IPS-18c (cell line): ENCODE measurements around the gene DPYSL4.

Source experiments
- H3K4me3 ChIP-seq: 2 replicates; pipeline ENCODE4 v1.7.0; 2013; ENCODE audit warnings: low read depth, mild to moderate bottlenecking, low read length, moderate library complexity; ENCODE audit not compliant: insufficient read depth
- H3K9me3 ChIP-seq: one replicate; pipeline ENCODE4 v1.6.1; 2013; ENCODE audit warnings: mild to moderate bottlenecking, low read length, moderate library complexity; ENCODE audit not compliant: control insufficient read depth, insufficient read depth

Gene DPYSL4

GRCh38 chr10:132183046-132183445 is 3.7 kb upstream of the DPYSL4 start:
- Histone ChIP-seq H3K9me3 (peaks cover 6% of the 10 kb centered on the region), H3K4me3 (no peak overlapping the region)

- peaks cover 6% of the 10 kb centered on the region for H3K9me3 ChIP-seq
- H3K4me3 ChIP-seq: no peak overlapping the region
These were observed 1.7 kb upstream of the DPYSL4 start for GRCh38 chr10:132184816-132185593.

- H3K9me3 ChIP-seq: peaks cover 6% of the 10 kb centered on the region
These were observed 904 bp upstream of the DPYSL4 start for GRCh38 chr10:132185601-132186487.

GRCh38 chr10:132187430-132188138 is 836 bp downstream of the DPYSL4 start:
- peaks cover 6% of the 10 kb centered on the region for H3K9me3 ChIP-seq
- H3K4me3 ChIP-seq: peak overlapping the region; percentile 68

More at GRCh38 chr10:132185601-132186487, 904 bp upstream of the DPYSL4 start:
- peak overlapping the region; percentile 49 for H3K4me3 ChIP-seq

GRCh38 chr10:132188331-132188730 is 1.6 kb downstream of the DPYSL4 start:
- Histone ChIP-seq H3K4me3 (no peak overlapping the region; the same call in 1 of the 2 replicates), H3K9me3 (peaks cover 6% of the 10 kb centered on the region)

- Histone ChIP-seq H3K9me3 (peaks cover 6% of the 10 kb centered on the region), H3K4me3 (no peak overlapping the region)
These were observed 2.3 kb downstream of the DPYSL4 start for GRCh38 chr10:132189016-132189415.

- H3K4me3 ChIP-seq: no peak overlapping the region
- H3K9me3 ChIP-seq: peaks cover 6% of the 10 kb centered on the region
These were observed 3.2 kb downstream of the DPYSL4 start for GRCh38 chr10:132189810-132190422.

- Histone ChIP-seq H3K4me3 (no peak overlapping the region), H3K9me3 (peaks cover 5% of the 10 kb centered on the region)
These were observed 5.6 kb downstream of the DPYSL4 start for GRCh38 chr10:132192076-132192975.

- peaks cover 4% of the 10 kb centered on the region for H3K9me3 ChIP-seq
- no peak overlapping the region for H3K4me3 ChIP-seq
These were observed 6.4 kb downstream of the DPYSL4 start for GRCh38 chr10:132192991-132193665.

GRCh38 chr10:132193907-132194552 is 7.3 kb downstream of the DPYSL4 start:
- Histone ChIP-seq H3K4me3 (no peak overlapping the region), H3K9me3 (peaks cover 4% of the 10 kb centered on the region)

- no peak overlapping the region for H3K4me3 ChIP-seq
- H3K9me3 ChIP-seq: peaks cover 2% of the 10 kb centered on the region
These were observed 8.0 kb downstream of the DPYSL4 start for GRCh38 chr10:132194726-132195125.

- Histone ChIP-seq H3K9me3 (peaks cover 2% of the 10 kb centered on the region), H3K4me3 (no peak overlapping the region)
These were observed 8.8 kb downstream of the DPYSL4 start for GRCh38 chr10:132195366-132196075.

- Histone ChIP-seq H3K4me3 (no peak overlapping the region), H3K9me3 (peaks cover 2% of the 10 kb centered on the region)
These were observed 9.7 kb downstream of the DPYSL4 start for GRCh38 chr10:132196178-132197113.
